Stimulated activated CD4-positive, alpha-beta T cell treated with anti-CD3 and anti-CD28 coated beads, TNF-alpha, amount 100 ng/mL, for 1 hour (primary cell): ENCODE measurements around the gene RALGAPA2.

Experiments used
- DNase-seq, 3 donors: peaks; one replicate each; pipeline ENCODE4 v3.0.0-alpha.2; 2020; ENCODE audit warnings: low read depth in 3 of 3, low spot score in 1 of 3

The RALGAPA2 gene

GRCh38 chr20:20729563-20729962 lies 17.1 kb upstream of the RALGAPA2 start:
- no peak for DNase-seq

DNA sequence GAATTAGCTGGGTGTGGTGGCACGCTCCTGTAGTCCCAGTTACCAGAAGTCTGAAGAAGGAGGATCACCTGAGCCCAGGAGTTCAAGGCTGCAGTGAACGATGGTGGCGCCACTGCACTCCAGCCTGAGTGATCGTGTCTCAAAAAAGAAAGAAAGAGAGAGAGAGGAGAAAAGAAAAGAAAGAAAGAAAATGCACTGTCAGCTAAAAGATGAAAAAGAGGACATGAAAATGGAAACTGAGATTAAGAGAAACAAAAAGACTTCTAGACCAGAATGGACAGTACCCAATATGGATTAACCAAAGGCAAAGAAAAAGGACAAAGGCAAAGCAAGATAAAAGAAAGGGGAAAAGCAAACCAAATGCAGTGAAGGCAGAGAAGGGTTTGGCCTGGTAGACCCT lies 9.0 kb upstream of the RALGAPA2 start:
- DNase-seq: no peak

DNA sequence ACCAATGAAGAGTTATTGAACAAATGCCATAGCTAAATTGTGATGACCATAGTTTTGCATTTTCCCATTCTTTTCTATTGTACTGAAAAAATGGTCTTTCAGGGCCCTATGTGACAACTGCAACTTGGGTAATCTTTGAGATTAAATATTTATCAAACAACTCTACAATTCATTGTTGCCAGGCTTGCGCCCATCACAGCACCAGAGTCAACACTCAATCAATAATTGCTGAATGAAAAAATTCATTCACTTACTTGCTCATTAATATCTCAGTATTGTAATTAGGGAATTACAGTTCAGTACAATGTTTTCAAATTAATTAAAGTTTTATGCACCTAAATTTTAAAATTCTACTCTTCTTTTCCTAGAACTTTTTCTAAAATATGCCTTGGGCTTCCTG lies 7.7 kb upstream of the RALGAPA2 start:
- DNase-seq: no peak

DNA sequence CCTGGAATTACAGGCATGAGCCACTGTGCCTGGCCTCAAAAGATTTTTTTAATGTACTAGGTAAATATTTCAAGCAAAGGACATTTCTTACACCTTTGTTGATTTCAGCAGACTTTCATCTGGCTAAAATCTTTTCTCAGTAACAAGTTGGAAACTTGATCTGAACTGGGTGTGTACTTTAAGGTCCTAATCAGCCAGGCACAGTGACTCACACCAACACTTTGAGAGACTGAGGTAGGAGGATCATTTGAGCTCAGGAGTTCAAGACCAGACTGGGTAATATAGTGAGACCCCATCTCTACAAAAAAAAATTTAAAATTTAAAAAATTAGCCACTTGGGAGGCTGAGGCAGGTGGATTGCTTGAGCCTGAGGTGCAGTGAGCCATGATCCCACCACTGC lies 7.0 kb upstream of the RALGAPA2 start:
- DNase-seq: no peak

GRCh38 chr20:20713244-20713765 lies 861 bp upstream of the RALGAPA2 start:
- DNase-seq: no peak

DNA sequence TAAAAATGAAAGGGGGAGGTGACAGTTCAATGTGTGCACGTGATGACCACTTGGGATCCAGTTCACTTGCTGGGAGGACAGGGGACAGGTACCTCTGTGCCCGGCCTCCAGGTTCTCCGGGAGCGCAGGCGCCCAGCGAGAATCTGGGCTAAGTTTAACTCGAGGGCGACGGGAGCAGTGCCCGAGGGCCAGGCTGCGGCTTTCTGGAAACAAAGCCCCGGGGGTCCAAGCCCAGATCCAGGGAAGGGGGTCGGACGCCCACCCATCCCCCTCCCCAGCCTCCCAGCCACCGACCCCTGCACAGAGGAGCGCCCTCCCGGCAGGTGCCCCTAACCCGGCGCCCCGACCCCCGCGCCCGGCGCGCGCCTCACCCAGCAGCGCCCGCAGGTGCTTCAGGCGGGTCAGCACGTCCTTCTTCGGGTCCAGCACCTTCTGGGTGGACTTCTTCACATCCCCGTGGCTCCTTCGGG lies 405 bp downstream of the RALGAPA2 start:
- DNase-seq: peak in 1 of 3 donors; percentile 1

DNA sequence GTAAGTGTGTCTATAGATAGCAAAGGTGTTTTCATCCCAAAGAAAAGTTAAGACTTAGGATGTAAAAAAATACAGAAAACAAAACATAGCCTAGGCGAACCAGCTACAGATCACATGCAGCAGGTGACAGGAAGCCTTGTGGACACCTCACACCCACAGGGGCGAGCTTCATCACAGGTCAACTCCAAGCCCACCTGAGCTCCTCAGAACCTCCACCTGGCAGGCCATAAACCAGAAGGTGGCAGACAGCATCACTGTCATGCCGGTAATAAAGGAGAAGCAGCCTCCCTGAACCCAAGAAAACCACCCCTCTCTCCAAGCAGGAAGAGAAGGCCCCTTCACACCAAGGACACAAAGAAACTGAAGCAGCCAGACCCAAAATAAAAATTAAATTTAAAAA lies 1.0 kb downstream of the RALGAPA2 start:
- no peak for DNase-seq

DNA sequence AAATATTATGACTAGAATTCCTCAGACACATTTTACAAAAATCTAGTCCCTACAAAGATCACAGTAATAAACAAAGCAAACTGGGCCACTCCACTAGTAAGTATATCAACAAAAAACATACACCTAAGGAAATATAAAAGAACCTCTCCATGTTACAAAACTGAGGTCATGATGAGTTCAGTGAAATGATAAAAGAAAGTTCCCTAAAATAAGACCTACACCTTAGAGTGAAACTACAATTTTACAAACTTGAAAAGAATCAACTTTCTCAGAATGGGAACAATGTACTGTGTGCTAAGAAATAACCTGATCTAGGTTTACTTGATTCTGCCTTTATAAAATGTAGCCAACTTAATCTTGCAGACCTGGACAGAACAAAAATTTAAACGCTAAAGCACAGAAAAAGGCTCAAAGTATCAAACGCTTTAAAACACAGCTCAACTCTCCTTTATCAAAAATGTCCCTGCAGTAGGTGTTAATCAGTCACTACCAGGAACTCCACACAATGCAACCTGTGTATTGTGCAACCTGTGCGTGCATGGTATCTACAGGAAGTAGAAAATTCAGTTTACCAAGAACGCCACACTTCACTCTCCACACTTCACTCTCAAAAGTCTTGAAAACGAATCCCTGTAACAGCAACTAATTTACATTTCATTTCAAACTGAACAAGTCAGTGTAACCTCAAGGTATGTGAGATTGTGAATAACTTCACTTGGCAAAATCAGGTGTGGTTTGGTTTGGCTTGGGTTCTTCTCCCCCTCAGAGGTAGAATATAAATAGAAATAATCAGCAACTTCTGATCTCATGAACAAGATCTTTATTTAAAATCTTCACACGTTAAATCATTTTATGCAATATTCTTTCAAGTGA lies 1.8 kb downstream of the RALGAPA2 start:
- DNase-seq: no peak

DNA sequence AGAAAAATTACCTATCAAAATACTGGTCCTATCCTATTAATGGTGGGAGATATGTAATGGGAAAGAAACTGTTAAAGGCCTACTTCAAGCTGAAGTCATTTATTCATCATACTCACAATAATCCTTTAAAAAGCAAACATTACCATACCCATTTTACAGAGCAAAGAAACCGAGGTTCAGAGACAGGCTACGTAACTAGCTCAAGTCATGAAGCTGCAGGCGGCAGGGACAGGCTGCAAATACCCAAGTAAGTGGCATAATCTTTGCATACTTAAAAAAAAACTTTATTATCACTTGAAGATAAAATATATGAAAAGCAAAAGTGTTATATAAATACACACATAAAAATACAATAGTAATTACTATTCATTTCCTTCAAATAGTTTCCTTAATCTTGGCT lies 2.6 kb downstream of the RALGAPA2 start:
- DNase-seq: no peak

GRCh38 chr20:20706285-20706684 lies 6.2 kb downstream of the RALGAPA2 start:
- DNase-seq: no peak

DNA sequence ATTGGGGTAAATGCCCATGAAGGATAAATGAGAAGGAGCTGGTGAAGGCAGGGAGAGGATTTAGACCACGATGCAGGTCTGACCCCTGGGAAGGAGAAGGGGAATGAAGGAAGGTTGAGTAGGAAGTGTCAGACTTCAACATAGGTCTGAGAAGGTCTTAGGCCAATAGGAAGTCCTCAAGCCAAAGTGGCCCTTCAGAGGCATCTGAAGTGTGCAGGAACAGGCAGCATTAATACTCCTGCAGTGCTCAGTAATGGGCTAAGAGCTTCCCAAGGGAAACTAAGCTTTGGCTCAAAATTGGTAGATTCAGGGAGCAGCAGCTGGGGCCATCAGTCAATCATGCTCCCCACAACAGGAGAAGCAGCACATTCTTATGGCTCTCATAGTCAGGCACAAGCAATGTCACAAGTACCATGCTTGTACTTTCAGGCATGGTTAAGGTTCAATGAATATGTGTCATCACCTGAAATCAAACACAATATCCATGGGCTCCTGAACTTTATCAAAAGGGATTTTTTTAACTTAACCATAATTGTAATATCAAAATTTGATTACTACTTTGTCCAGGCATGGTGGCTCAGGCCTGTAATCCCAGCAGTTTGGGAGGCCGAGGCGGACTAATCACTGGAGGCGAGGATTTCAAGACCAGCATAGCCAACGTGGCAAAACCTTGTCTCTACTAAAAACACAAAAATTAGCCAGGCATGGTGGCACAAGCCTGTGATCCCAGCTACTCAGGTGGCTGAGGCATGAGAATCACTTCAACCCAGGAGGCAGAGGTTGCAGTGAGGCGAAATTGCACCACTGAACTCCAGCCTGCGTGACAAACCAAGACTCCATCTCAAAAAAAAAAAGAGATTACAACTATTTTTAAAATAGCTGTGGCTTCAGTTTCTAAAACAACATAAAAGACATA lies 9.9 kb downstream of the RALGAPA2 start:
- DNase-seq: no peak

DNA sequence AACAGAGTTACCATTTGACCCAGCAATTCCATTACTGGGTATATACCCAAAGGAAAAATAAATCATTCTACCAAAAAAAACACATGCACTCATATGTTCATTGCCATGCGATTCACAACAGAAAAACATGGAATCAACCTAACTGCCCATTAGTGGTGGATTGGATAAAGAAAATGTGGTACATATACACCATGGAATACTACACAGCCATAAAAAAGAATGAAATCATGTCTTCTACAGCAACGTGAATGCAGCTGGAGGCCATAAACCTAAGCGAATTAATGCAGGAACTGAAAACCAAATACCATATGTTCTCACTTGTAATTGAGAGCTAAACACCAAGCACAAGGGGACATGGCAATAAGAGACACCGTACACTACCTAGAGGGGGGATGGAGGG lies 12.5 kb downstream of the RALGAPA2 start:
- no peak for DNase-seq

DNA sequence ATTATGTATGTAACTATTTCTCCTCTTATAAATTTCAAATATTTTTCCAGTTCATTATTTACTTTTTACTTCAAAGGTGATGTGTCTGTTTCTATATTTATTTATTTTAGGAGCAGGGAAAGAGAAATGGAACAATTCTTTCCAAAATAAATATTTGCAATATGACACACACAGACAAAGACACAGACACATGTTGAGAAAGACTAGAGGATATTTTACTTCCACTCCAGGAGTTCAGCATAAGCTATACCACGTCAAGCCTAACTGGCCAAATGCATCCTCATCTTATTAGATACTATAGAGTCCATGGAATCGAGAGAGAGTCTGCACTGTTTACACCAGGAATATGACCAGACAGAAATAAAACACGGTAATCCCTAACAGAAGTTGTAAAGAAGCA lies 13.3 kb downstream of the RALGAPA2 start:
- no peak for DNase-seq

DNA sequence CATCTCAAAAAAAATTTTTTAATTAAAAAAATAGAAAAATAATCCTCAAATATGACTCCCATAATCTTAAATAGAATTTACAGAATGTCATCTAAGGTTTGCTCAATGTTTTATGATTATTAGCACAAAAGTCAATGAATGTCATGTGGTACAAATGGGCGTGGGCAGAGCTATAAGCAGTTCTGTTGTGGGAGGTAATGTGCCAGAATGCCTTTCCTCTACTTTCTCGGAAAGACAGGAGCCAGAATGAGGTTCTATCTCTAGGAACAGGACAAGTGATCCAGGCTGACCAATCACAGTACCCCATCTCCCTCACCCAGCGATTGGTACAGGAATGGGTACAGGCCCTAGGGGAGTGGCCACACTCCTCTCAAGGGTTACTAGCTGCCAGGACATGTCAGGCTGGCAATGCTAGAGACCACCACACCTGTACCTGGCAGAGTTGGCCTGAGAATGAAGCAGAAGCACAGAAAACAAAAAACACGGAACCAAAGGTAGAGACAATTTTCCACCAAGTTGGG lies 15.1 kb downstream of the RALGAPA2 start:
- no peak for DNase-seq

GRCh38 chr20:20695250-20695816 lies 17.1 kb downstream of the RALGAPA2 start:
- DNase-seq: no peak

- no peak for DNase-seq
Measured at GRCh38 chr20:20694591-20694990, 17.9 kb downstream of the RALGAPA2 start.

- DNase-seq: no peak
Measured at GRCh38 chr20:20692587-20692986, 19.9 kb downstream of the RALGAPA2 start.

GRCh38 chr20:20691477-20692235 lies 20.8 kb downstream of the RALGAPA2 start:
- DNase-seq: no peak

- DNase-seq: no peak
Measured at GRCh38 chr20:20690676-20691476, 21.6 kb downstream of the RALGAPA2 start.

- DNase-seq: no peak
Measured at GRCh38 chr20:20687319-20687718, 25.1 kb downstream of the RALGAPA2 start.
